ENCODE data around the gene IKZF4.
A peak's percentile ranks its signal among the peaks of the same experiment; 100 is the strongest.
"Not testable (repeated sequence)": the region's sequence is repeated elsewhere in the genome, so short reads cannot be mapped to it uniquely, and the experiment has no call there.

IKZF4 gene

GRCh38 chr12:55996715-55997534, 23.9 kb upstream of the IKZF4 start, which contains the start of gene SUOX:
Gene SUOX, plus strand, starts transcription at chr12:55997276. Its CDS starts 4,946 bp downstream, at chr12:56002222.
- TF ChIP-seq Cebpa-rat (IDR thresholded peaks at IDR 0.05) = no peak
- H3K4me3 ChIP-seq = peak within 1 kb of the TSS; percentile 18; the same call in 1 of the 2 replicates
- no peaks in the 10 kb centered on the region for H4K20me1 ChIP-seq
- H3K27ac ChIP-seq = no peak within 1 kb of the TSS
- H3K36me3 ChIP-seq = peaks cover 43% of the 10 kb centered on the region
- no peaks in the 10 kb centered on the region for H3K27me3 ChIP-seq
- H3K4me2 ChIP-seq = peak within 1 kb of the TSS; percentile 37
- peaks cover 9% of the 10 kb centered on the region for H3K4me1 ChIP-seq
- no peaks in the 10 kb centered on the region for H3K9me3 ChIP-seq
- H3K9ac ChIP-seq = peak within 1 kb of the TSS; percentile 24; the same call in 1 of the 2 replicates

GRCh38 chr12:55997535-55997859, 23.3 kb upstream of the IKZF4 start:
- no peaks in the 10 kb centered on the region for H3K27me3 ChIP-seq
- H3K4me1 ChIP-seq = peaks cover 9% of the 10 kb centered on the region
- TF ChIP-seq Cebpa-rat (IDR thresholded peaks at IDR 0.05) = no peak
- peak overlapping the region; percentile 24; the same call in 1 of the 2 replicates for H3K9ac ChIP-seq
- no peaks in the 10 kb centered on the region for H3K9me3 ChIP-seq
- H3K4me2 ChIP-seq = peak overlapping the region; percentile 37; the same call in 1 of the 2 replicates
- peaks cover 37% of the 10 kb centered on the region for H3K36me3 ChIP-seq
- H3K27ac ChIP-seq = no peak overlapping the region
- no peak overlapping the region; the same call in 1 of the 2 replicates for H3K4me3 ChIP-seq
- no peaks in the 10 kb centered on the region for H4K20me1 ChIP-seq

- H3K36me3 ChIP-seq = peaks cover 25% of the 10 kb centered on the region
- not testable (repeated sequence) for H3K9me3 ChIP-seq, H3K27ac ChIP-seq
Measured at GRCh38 chr12:55999522-55999921, 21.3 kb upstream of the IKZF4 start.

GRCh38 chr12:55999999-56000540, 20.8 kb upstream of the IKZF4 start:
- not testable (repeated sequence) for H3K4me2 ChIP-seq, H3K4me1 ChIP-seq, H3K27ac ChIP-seq, H3K9ac ChIP-seq, H3K9me3 ChIP-seq, H3K27me3 ChIP-seq, H4K20me1 ChIP-seq, H3K4me3 ChIP-seq
- H3K36me3 ChIP-seq = peaks cover 23% of the 10 kb centered on the region

More at GRCh38 chr12:55999522-55999921, 21.3 kb upstream of the IKZF4 start:
- not testable (repeated sequence) for H3K9ac ChIP-seq, H4K20me1 ChIP-seq, H3K4me3 ChIP-seq, H3K4me2 ChIP-seq, H3K27me3 ChIP-seq, H3K4me1 ChIP-seq

GRCh38 chr12:56001487-56002100, 19.2 kb upstream of the IKZF4 start:
- Histone ChIP-seq H3K9me3 (no peaks in the 10 kb centered on the region), H3K27ac (no peak overlapping the region), H3K9ac (no peak overlapping the region), H3K36me3 (peaks cover 16% of the 10 kb centered on the region), H4K20me1 (no peaks in the 10 kb centered on the region), H3K4me3 (no peak overlapping the region), H3K4me1 (peaks cover 9% of the 10 kb centered on the region), H3K4me2 (no peak overlapping the region), H3K27me3 (no peaks in the 10 kb centered on the region)
- TF ChIP-seq Cebpa-rat (IDR thresholded peaks at IDR 0.05) = no peak

- H3K27me3 ChIP-seq, H3K4me2 ChIP-seq, H3K4me3 ChIP-seq, H3K27ac ChIP-seq, H3K9me3 ChIP-seq, H3K9ac ChIP-seq, H4K20me1 ChIP-seq: not testable (repeated sequence)
- Histone ChIP-seq H3K36me3 (peaks cover 11% of the 10 kb centered on the region; the same call in 1 of the 2 replicates), H3K4me1 (peaks cover 11% of the 10 kb centered on the region)
Measured at GRCh38 chr12:56003376-56003775, 17.5 kb upstream of the IKZF4 start.

- Histone ChIP-seq H3K9ac (no peak overlapping the region), H3K36me3 (peaks cover 11% of the 10 kb centered on the region; the same call in 1 of the 2 replicates), H3K27ac (no peak overlapping the region), H3K9me3 (no peaks in the 10 kb centered on the region), H3K4me1 (peaks cover 11% of the 10 kb centered on the region), H3K4me2 (no peak overlapping the region), H3K4me3 (no peak overlapping the region), H3K27me3 (no peaks in the 10 kb centered on the region), H4K20me1 (no peaks in the 10 kb centered on the region)
- no peak for TF ChIP-seq Cebpa-rat (IDR thresholded peaks at IDR 0.05)
Measured at GRCh38 chr12:56004211-56004610, 16.6 kb upstream of the IKZF4 start.

- Histone ChIP-seq H3K36me3 (peaks cover 11% of the 10 kb centered on the region; the same call in 1 of the 2 replicates), H3K4me2 (peak overlapping the region; percentile 86), H3K4me1 (peaks cover 11% of the 10 kb centered on the region), H3K27me3 (no peaks in the 10 kb centered on the region), H3K9ac (peak overlapping the region; percentile 75), H3K9me3 (no peaks in the 10 kb centered on the region), H3K27ac (peak overlapping the region; percentile 65; the same call in 1 of the 2 replicates), H4K20me1 (no peaks in the 10 kb centered on the region), H3K4me3 (peak overlapping the region; percentile 70)
- no peak for TF ChIP-seq Cebpa-rat (IDR thresholded peaks at IDR 0.05)
Measured at GRCh38 chr12:56007564-56008559, 13.0 kb upstream of the IKZF4 start.

- TF ChIP-seq Cebpa-rat (IDR thresholded peaks at IDR 0.05) = no peak
- no peak overlapping the region for H3K4me3 ChIP-seq
- no peaks in the 10 kb centered on the region for H4K20me1 ChIP-seq
- H3K27me3 ChIP-seq = no peaks in the 10 kb centered on the region
- H3K36me3 ChIP-seq = no peaks in the 10 kb centered on the region
- no peak overlapping the region for H3K4me2 ChIP-seq
- H3K4me1 ChIP-seq = peaks cover 11% of the 10 kb centered on the region
- H3K9ac ChIP-seq = no peak overlapping the region
- H3K9me3 ChIP-seq = no peaks in the 10 kb centered on the region
- H3K27ac ChIP-seq = no peak overlapping the region
Measured at GRCh38 chr12:56010111-56010570, 10.7 kb upstream of the IKZF4 start.
